ENCODE data around the gene STAT1.

- TF ChIP-seq CTCF (IDR thresholded peaks at IDR 0.05) = no peak
- no peak for TF ChIP-seq POLR2A (IDR thresholded peaks at IDR 0.05)
- TF ChIP-seq POLR2AphosphoS5 (IDR thresholded peaks at IDR 0.05) = no peak
These were observed 5.4 kb upstream of the STAT1 start for GRCh38 chr2:191019376-191019775.
